ENCODE results near the gene MAPK4.

The MAPK4 gene

GRCh38 chr18:50626317-50626716 is 66.4 kb downstream of the MAPK4 start:
- DNase-seq, result no peak

GRCh38 chr18:50627594-50628532 is 68.0 kb downstream of the MAPK4 start:
- no peak for DNase-seq

- no peak for DNase-seq
These were observed 68.6 kb downstream of the MAPK4 start for GRCh38 chr18:50628533-50628905.

- DNase-seq, result no peak
These were observed 69.3 kb downstream of the MAPK4 start for GRCh38 chr18:50629148-50629631.

- no peak for DNase-seq
These were observed 71.0 kb downstream of the MAPK4 start for GRCh38 chr18:50630895-50631294.

GRCh38 chr18:50632895-50633515 is 73.1 kb downstream of the MAPK4 start:
- DNase-seq, result no peak

- DNase-seq, result no peak
These were observed 74.1 kb downstream of the MAPK4 start for GRCh38 chr18:50633992-50634391.

- DNase-seq, result no peak
These were observed 76.6 kb downstream of the MAPK4 start for GRCh38 chr18:50636366-50637057.

GRCh38 chr18:50638016-50638883 is 78.4 kb downstream of the MAPK4 start:
- no peak for DNase-seq

- DNase-seq, result no peak
These were observed 79.1 kb downstream of the MAPK4 start for GRCh38 chr18:50638884-50639420.

- no peak for DNase-seq
These were observed 79.8 kb downstream of the MAPK4 start for GRCh38 chr18:50639711-50640110.

- no peak for DNase-seq
These were observed 82.6 kb downstream of the MAPK4 start for GRCh38 chr18:50642439-50642838.

GRCh38 chr18:50644146-50644545 is 84.3 kb downstream of the MAPK4 start:
- no peak for DNase-seq

- DNase-seq, result no peak
These were observed 84.9 kb downstream of the MAPK4 start for GRCh38 chr18:50644807-50645206.

- no peak for DNase-seq
These were observed 87.3 kb downstream of the MAPK4 start for GRCh38 chr18:50647237-50647636.

- DNase-seq, result no peak
These were observed 87.9 kb downstream of the MAPK4 start for GRCh38 chr18:50647792-50648191.

- no peak for DNase-seq
These were observed 89.9 kb downstream of the MAPK4 start for GRCh38 chr18:50649821-50650220.

GRCh38 chr18:50651334-50651733 is 91.4 kb downstream of the MAPK4 start:
- no peak for DNase-seq

- no peak for DNase-seq
These were observed 93.7 kb downstream of the MAPK4 start for GRCh38 chr18:50653402-50654093.

GRCh38 chr18:50654211-50654610 is 94.3 kb downstream of the MAPK4 start:
- no peak for DNase-seq

All from CD4-positive, alpha-beta T cell treated with Interleukin-10 for 1 hour (primary cell).